Measurements from ENCODE around the gene MTF1.

Gene MTF1

DNA sequence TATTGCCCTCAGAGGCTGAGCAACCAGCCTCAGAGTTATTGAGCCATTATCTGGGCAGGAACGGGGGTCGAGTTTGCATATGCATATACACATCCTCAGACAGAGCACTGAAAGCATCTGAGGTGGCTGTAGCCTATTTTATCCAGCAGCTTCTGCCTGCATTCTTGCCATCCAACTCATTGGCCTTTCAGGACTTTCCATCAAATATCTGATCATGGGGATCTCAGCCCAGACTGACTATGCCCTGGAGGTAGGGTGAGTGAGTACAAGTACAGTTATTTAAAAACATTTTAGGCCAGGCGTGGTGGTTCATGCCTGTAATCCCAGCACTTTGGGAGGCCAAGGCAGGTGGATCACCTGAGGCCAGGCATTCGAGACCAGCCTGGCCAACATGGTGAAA, 1.8 kb upstream of the MTF1 start:
- Histone ChIP-seq H3K4me3 (ENCODE audit: low read depth, low read length) (no peak overlapping the region), H3K27ac (no peak overlapping the region), H3K36me3 (replicated peaks) (peaks cover 15% of the 10 kb centered on the region), H3K27me3 (replicated peaks) (no peaks in the 10 kb centered on the region)
- DNase-seq = no peak
- in situ Hi-C loops (cut with HindIII; ENCODE audit: low pct_ligation_motif_present, low sequenced_read_pairs) = no loop called here
- TF ChIP-seq CTCF (IDR thresholded peaks at IDR 0.05; ENCODE audit: low read depth, low read length, missing control alignments) = no peak

- in situ Hi-C loops (cut with HindIII; ENCODE audit: low pct_ligation_motif_present, low sequenced_read_pairs) = no loop called here
- DNase-seq = no peak
- peaks cover 8% of the 10 kb centered on the region for H3K36me3 ChIP-seq (replicated peaks)
- TF ChIP-seq CTCF (IDR thresholded peaks at IDR 0.05; ENCODE audit: low read depth, low read length, missing control alignments) = no peak
- no peaks in the 10 kb centered on the region for H3K27me3 ChIP-seq (replicated peaks)
- H3K27ac ChIP-seq = no peak overlapping the region
- H3K4me3 ChIP-seq (ENCODE audit: low read depth, low read length) = peak overlapping the region; percentile 99
Measured at GRCh38 chr1:37860346-37860666, 914 bp upstream of the MTF1 start.

DNA sequence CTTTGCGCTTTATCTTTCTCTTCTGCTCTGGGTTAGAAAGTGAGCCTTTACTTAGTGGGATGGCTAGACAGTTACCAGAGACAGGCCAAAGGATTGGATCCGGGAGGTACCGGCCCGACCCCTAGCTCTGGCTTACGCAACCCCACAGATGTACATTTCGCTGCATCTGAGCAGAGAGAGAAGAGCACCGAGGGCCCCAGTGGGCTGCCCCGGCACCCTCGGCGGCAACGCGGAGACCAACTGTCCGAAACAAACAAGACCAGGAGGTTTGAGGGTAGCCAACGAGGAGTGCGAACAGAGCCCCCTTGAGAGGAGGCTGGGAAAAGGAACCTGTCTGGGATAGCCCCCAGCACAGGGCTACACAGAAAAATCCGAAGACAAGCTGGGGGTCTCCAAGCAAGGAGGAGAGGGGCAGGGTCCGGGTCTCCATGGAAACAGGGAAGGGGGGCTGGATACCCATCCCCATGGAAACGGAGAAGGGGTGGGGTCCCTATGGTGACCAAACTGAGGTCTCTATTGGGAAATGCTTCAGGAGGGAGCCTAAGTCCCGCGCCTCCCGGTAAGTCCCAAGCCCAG, 373 bp downstream of the MTF1 start:
- Histone ChIP-seq H3K36me3 (replicated peaks) (peaks cover 7% of the 10 kb centered on the region), H3K27me3 (replicated peaks) (no peaks in the 10 kb centered on the region), H3K27ac (peak overlapping the region; percentile 75), H3K4me3 (ENCODE audit: low read depth, low read length) (peak overlapping the region; percentile 99)
- peak; percentile 13 for DNase-seq
- TF ChIP-seq CTCF (IDR thresholded peaks at IDR 0.05; ENCODE audit: low read depth, low read length, missing control alignments) = no peak
- in situ Hi-C loops (cut with HindIII; ENCODE audit: low pct_ligation_motif_present, low sequenced_read_pairs) = no loop called here

GRCh38 chr1:37854406-37854805, 5.0 kb downstream of the MTF1 start:
- peaks cover 4% of the 10 kb centered on the region for H3K36me3 ChIP-seq (replicated peaks)
- H3K4me3 ChIP-seq (ENCODE audit: low read depth, low read length) = no peak overlapping the region

DNA sequence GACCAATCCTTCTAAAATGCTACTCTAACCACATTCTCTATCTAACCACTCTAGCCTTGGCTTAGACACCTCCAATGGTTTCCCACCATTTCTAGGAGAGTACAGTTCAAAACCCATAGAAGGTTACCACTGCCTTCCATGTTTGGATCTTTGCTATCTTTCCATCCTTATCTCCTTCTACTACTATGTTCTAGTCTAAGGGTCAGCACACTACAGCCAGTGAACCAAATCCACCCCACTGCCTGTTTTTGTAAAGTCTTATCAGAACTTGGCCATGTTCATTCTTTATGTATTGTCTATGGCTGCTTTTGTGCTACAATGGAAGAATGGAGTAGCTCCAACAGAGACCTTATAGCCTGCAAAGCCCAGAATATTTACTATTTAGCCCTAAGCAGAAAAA, 6.2 kb downstream of the MTF1 start:
- no peak for TF ChIP-seq CTCF (IDR thresholded peaks at IDR 0.05; ENCODE audit: low read depth, low read length, missing control alignments)
- Histone ChIP-seq H3K4me3 (ENCODE audit: low read depth, low read length) (no peak overlapping the region), H3K36me3 (replicated peaks) (peaks cover 4% of the 10 kb centered on the region), H3K27ac (no peak overlapping the region), H3K27me3 (replicated peaks) (no peaks in the 10 kb centered on the region)
- no peak for DNase-seq
- in situ Hi-C loops (cut with HindIII; ENCODE audit: low pct_ligation_motif_present, low sequenced_read_pairs) = no loop called here

More at GRCh38 chr1:37854406-37854805, 5.0 kb downstream of the MTF1 start:
- TF ChIP-seq CTCF (IDR thresholded peaks at IDR 0.05; ENCODE audit: low read depth, low read length, missing control alignments) = no peak
- H3K27me3 ChIP-seq (replicated peaks) = no peaks in the 10 kb centered on the region
- in situ Hi-C loops (cut with HindIII; ENCODE audit: low pct_ligation_motif_present, low sequenced_read_pairs) = no loop called here
- no peak overlapping the region for H3K27ac ChIP-seq
- DNase-seq = no peak

DNA sequence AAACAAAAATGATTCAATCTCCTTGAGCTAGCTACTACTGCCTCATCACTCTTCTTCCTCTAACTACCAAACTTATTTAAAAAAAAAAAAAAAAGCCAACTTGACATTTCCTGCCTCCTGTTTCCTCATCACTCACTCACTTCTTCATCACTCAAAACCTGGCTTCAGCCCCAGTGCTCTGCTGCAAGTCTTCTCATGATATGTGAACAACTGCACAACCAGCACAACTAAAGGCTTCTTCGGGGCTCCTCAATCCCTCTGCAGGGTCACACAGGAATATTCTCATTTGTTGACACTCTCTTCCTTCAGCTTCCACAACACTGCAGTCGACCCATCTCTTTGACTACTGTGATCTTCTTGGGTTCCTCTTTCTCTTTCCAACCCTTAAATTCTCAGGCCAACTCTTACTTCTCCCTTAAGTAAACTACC, 7.6 kb downstream of the MTF1 start:
- Histone ChIP-seq H3K36me3 (replicated peaks) (peaks cover 6% of the 10 kb centered on the region), H3K4me3 (ENCODE audit: low read depth, low read length) (no peak overlapping the region), H3K27me3 (replicated peaks) (no peaks in the 10 kb centered on the region), H3K27ac (no peak overlapping the region)
- DNase-seq = no peak
- TF ChIP-seq CTCF (IDR thresholded peaks at IDR 0.05; ENCODE audit: low read depth, low read length, missing control alignments) = no peak
- in situ Hi-C loops (cut with HindIII; ENCODE audit: low pct_ligation_motif_present, low sequenced_read_pairs) = no loop called here

Measured in brain microvascular endothelial cell (primary cell).